Pons (tissue), 1 donor: ENCODE data around the gene NECAB3.
A peak's percentile ranks its signal among the peaks of the same experiment; 100 is the strongest.

Source experiments
- DNase-seq: peaks from one replicate; pipeline ENCODE4 v3.0.0-alpha.2; 2016; ENCODE audit warnings: low spot score

NECAB3 gene

DNA sequence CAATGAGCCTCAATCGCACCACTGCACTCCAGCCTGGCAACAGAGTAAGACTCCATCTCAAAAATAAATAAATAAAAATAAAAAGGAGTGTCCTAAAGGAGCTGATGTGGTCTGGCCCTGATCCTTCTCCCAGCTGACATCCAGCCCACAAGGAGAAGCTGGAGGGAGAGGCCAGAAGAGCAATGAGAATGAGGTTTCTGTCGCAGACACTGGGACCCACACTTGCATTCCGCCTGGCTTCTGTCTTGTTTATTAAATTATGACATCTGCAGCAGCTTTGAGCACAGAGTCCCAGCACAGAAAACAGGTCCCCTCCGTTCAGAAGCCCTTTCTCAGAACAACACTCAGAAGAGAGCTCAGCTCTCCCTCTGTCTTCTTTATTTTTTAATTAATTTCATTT lies 22.2 kb upstream of the NECAB3 start:
- DNase-seq = no peak

DNA sequence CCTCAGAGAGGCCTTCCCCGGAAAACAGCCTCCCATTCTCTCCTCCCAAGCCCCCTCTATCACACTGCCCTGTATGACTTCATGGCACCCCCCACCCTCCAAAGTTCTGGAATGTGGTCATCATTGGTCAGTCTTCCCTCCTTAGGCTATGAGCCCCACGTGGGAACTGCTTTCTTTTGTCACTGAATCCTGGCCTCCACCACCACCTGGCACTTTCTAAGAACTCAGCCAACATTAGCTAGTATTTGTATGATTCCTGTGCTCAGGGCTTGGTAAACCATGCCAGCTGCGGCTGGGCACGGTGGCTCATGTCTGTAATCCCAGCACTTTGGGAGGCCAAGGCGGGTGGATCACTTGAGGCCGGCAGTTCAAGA lies 20.4 kb upstream of the NECAB3 start:
- no peak for DNase-seq

DNA sequence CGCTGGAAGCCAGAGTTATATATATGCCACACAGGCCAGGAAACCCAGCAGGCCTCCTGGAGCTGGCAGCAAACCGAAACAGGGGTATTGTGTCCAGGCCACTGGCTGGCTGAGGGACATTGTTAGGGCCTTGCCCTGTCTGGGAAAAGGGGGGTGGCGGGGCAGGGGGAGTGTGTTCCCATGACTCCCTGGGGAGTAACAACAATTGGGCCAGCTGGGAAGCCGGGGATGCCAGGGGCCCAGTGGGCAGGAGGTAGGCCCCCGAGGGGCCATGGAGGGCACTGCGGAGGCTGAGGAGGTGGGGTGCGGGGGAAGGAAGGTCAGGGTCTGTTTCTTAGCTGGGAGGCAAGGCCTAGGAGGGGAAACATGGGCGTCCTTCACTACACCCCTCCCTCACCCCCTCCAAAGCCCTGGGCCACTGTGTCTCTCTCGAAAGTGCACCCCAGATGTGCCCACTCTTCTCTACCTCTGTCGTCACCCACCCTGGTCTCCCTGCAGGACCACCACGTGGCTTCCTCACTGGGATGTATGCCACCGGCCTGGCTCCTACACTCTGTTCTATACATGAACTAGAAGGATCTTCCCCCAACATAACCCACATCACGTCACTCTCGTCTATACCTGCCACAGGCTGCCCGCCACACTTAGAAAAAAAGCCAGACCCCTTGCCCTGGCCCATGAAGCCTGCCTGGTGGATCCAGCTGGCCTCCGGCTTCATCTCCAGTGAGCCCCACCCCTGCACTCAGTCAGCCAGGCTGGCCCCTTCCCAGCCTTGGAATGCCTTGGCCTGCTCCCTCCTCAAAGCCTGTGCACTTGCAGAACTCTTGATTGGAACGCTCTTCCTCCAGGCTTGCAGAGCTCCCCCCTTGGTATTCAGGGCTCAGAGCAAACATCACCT lies 19.8 kb upstream of the NECAB3 start:
- DNase-seq = peak; percentile 85

DNA sequence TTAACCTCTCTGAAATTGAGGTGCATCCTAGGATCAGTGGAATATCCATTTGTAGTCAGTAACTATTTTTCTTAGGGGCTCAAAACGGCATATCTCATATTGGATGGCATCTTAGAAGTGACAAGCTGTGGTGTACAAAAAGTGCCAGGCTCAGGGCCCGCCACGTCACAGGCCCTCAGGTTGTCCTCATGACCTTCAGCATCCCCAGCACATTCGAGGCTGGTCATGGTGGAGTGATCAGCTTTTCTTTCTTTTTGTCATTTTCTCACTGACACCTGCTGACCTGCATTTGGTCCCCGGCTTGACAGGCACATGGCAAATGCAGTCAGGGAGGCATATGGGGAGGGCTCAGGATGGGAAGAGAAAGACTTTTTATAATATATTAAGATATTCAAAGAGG lies 19.1 kb upstream of the NECAB3 start:
- DNase-seq = no peak

DNA sequence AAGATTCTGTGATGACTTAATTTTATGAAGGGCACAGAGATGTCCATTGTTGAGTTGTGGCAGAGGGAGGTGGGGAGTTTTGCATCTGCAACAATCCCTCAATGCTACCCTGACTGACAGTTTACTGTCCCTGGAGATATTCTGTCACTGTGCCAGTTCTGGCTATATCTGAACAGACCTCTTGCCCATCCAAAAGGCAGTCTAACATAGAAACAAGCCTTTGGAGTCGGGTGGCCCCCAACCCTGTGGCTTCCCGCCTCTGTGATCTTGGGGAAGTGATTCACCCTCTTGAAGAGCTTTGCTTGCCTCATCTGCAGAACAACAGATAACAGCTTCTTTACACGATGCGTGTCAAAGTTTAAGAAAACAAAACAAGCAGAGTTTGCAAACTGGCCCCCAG lies 15.7 kb upstream of the NECAB3 start:
- DNase-seq = peak; percentile 87

DNA sequence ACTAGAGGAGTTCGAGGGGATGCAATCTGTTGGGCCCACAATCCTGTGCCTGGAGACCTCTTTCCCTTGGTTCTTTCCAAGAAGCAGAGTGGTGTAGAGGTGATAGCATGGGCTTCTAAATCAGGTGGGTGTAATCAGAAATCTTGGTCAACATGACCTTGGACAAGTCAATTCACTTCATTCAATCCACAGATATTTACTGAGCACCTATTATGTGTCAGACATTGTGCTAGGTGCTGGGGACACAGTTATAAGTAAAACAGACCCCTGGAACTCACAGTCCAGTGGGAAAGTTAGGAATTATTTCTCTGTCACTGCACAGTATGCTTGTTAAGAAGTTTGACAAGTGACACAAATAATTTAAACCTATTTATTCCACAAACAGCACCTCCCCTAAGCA lies 15.3 kb upstream of the NECAB3 start:
- no peak for DNase-seq

DNA sequence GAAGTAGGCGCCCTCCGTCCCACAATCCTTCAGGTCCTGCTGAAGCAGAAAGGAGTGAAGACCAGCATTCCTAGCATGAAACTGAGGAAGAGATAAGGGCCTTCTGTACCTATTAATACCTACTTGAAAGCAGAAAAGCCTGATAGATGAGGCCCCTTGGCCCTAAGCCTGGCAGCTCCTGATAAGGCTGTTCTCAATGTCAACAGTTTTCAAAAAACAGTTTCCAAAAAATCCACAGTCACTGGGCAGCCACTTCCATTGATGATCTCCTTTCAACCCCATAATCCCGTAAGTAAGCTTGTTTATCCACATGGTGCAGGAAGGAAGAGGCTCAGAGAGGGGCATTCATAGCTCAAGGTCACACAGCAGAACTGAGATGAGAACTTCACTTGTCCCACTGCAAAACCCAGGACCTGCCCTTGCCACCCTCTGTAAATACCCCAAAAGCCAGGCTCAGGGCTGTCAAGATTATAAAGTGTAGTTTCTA lies 14.8 kb upstream of the NECAB3 start:
- no peak for DNase-seq

DNA sequence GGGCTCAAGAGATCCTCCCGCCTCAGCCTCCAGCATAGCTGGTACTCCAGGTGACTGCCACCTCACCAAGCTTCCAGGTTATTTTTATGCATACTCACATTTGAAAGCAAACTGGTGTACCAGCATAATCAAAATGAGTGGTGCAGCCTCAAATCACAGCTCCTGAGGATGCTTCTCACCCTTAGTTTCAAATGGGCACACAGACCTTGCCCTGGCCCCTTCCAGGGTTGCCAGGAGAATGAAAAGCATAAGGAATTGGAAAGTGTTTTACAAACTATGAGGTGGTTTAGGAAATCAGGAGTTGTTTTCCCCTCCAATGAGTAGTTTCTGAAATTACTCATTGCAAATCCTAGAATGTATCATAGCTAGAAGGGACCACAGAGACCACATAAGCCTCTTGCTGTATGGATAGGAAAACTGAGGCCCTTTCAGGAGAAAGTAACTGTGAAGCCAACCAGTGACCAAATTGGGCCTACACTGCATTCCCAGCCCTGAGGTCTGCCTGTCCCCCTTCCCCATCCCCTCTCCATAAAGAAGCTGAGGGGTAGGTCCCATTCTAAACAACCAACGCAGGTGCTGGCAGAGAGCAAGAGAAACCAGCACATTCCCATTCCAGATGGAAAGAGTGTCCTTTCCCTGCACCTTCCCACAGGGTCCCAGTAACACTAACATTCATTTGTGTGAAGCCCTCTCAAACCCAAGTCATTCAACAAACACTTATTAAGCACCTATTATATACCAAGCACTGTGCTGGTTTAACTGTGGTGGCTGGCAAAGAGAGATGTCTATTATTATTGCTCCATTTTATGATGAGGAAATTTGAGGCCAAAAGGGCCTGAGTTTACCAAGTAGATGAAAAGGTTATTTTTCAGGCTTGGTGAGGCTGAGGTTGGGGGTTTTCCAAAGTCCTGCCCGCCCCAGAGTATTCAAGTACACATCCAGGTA lies 14.0 kb upstream of the NECAB3 start:
- DNase-seq = no peak

DNA sequence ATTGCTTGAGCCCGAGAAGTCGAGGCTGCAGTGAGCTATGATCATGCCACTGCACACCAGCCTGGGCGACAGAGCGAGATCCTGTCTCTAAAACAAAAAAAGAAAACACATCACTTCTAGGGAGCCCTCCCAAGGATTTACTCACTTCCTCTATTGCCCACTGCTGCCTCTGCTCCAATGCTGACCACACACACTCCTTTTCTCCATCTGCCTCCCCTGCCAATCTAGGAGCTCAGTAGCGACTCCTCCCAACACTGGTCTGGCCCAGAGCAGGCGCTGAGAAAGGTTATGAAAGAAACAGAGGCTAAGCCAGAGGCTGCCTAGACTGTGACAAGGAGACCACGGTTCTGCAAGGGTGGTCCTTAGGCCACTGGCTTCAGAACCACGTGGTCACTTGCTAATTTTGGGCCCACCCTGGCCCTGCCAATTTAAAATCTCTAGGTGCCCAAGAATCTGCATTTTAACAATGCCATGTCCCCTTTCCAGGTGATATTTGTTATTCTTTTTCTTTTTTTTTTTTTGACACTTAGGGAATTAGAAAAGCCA lies 13.2 kb upstream of the NECAB3 start:
- no peak for DNase-seq

DNA sequence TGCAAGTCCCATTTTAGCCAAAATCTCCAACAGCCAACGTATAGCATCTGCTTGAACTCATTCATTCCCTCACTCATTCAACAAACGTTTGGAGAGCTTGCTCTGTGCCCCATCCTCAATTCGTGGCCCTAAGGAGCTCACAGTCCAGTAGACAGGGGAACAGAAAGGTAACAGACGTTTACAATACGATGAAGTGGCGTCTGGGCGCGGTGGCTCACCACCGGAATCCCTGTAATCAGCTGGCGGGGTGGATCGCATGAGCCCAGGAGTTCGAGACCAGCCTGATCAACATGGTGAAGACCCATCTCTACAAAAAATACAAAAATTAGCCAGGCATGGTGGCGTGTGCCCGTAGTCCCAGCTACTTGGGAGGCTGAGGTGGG lies 12.7 kb upstream of the NECAB3 start:
- DNase-seq = no peak

DNA sequence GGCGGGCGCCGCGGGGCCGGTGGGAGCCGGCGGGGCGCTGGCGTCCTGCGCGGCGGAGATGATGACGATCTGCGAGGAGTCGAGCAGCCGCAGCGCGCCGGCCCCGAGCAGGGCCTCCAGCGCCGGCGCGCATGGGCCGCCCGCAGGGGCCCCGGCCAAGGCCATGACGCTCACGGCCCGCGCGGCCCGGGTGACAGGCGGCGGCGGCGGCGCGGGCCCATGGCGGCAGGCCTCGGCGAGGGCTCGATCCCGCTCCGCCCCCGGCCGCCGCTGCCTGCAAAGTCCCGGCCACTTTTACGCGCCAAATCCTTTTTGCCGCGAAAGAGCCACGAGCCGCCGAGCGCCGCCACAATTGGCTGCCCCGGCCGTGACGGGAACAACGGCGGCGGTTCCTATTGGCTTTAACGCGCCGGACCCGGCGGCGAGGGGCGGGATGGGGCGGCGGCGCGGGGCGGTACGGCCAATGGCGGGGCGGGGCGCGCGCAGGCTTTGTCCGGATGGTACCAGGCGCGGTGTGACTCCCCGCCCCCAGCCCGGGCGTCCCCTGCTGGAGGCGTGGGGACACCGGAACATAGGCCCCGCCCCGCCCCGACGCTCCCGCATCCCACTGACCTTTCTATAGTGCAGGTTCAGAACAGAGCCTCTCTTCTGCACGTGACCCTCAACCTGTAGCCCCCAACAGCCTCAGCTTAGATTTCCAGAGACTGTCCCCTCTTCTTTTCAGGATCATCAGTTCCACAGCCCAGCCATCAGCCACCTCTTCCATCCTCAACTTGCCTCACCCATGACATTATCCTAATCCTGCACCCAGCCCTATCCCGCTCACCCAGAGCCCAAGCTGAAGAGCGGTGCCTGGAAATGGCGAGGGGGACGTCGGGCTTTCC lies 12.1 kb upstream of the NECAB3 start, which contains the start of gene E2F1:
TSS of gene E2F1 (minus strand) at position 286 of the 884 bp plus-strand sequence. CDS start at position 165, 121 bp downstream.
- peak; percentile 89 for DNase-seq

DNA sequence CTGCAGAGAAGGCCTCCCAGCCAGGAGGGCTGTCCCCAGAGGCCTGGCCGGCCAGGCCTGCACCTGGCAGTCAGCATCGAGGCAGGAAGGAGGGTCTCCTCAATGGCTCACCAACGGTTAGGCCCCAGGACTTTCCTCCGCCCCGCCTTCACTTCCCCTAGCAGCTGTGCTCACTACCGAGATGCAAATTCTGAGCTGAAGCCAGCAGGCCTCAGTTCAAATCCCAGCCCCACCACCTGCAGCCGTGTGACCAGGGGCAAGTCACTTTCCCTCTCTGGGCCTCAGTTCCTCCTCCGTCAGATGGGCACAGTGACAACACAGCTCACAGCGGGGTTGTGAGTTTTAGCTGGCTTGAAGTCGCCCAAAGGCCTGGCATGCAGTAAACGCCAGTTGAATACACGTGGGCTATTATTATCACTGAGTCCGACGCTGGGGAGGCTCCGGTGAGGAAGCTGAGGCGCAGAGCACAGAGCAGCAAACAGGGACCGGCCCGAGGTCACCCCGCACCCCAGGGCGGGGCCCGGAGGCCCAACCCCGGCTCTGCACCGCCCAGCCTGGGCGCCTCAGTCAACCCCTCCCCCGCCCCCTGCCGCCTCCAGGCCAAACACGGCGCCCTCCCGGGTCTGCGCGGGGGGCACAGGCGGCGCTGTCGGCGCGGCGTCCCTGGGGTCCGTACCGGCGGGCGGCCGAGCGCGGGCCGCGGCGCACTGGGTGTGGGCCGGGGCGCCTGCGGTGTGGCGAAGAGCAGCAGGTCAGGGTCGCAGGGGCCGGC lies 11.3 kb upstream of the NECAB3 start:
- no peak for DNase-seq

DNA sequence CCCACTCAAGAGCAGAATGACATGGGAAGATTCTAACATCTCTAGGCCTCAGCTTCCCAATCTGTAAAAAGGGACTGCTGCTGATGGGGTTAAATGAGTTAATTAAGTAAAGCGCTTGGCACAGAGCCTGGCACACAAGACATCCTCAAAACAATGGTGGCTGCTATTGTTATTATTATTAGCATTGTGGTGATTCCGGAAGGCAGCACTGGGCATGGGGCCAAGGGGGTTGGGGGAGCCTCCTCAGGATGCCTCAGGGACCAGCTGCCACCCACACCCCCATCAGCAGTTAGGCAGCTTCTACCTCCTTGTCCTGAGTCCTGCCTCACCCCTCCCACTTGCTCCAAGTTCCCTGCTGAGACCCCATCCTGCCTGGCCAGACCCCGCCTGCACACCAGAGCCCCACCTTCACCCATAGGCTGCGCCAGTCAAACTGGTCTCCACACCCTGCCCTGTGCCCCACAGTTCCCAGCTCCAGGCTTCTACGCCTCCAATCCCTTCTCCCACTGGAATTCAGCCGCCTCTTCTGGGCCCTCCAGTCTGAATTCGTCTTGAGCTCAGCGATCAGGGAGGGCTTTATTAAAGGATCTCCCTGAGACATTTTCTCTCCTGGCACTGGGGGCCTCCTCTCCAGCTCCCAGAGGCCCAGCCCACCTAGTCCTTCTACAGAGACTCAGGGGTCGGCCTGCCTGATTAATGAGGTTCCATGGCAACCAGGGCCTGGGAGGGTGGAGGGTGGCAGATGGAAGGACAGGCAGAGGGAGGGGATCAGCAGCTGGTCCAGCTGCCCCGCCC lies 10.5 kb upstream of the NECAB3 start:
- DNase-seq = no peak

DNA sequence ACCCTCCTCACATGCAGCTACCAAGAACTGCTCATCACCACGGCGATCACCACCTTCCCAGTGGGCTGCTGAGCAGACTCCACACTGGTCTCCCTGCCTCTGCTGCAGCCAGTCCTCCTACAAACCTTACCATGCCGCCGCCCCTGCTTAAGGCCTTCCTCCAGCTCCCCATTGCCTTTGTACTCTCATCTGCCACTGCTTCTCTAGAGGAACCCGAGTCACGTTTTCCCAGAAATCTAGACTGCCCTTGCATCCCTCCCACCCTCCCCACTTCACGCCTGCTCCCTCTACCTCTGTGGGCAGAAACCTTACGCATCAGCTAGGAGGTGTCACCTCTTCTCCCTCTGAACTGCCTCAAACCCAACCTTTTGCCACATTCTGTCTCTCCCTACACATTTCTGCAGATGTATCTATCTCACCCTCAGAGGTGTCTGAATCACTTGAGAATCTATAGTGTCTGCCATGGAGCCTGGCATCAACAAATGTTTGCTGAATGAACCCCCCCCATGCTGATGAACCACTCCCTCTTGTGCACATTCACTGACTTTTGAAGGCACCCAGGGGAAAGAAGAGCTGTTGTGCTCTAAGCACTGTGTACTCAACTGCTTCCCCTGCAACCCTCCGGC lies 7.6 kb upstream of the NECAB3 start:
- DNase-seq = no peak

DNA sequence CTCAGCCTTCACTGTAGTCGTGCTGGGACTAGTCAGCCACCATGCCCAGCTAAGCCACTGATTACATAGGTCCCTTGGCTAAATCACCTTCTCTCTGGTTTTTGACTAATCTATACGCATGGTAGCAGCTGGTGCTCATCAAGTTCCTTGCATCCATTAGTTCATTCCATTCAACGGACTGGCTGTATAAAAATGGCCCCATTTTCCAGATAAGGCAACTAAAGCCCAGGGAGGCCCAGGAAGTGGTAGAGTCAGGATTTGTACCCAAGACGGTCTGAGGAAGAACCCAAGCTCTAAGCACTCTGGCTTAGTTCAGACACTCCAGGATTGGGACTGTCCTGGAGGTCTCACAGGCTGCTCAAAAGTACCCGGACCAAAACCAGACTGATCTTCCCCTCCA lies 7.1 kb upstream of the NECAB3 start:
- no peak for DNase-seq

DNA sequence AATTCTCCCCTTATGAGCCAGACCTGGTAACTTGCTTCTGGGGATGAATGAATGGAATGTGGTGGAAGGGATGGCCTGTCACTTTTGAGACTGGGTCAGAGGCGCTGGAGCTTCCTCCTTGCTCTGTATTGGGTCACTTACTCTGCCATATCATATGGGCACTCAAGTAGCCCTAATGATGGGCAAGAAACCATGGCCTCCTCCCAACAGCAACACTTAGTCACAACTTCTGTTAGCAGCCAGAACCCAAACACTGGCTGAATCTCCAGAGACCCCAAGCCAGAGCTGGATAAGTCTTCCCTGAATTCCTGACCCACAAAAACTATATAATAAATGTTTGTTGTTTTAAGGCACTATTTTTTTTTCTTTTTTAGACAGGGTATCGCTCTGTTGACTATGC lies 6.5 kb upstream of the NECAB3 start:
- DNase-seq = no peak

DNA sequence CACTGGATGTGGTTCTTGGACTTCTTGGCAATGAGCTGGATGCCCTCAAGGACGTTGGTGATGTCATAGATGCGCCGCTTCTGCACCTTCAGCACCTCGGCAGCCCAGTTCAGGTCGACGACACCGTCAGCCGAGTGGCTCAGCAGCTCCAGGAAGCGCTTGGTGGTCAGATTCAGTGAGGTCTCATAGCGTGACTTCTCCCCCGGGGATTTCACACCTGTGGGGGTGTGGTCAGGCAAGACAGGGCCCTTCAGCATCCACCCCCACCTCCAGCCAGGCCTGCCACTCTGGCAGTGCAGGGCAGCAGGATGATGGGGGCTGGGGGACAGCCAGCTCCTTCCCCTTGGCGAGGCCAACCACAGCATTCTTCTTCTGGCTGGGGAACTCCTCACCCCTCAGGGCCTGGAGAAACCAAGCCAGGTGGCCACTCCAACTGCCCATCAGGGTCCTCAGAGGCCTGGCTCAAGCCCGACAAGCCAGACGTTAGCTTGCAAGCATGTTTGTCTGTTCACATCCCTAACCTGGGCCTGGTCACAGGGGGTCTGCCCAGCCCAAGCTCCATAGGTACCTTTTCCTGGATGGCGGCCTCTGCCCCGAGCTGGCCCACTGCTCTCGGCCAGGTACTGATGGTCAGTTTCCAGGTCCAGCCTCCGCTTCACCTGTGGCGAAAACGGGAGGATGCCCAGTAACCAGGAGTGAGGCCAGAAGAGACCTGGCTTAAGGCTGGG lies 5.7 kb upstream of the NECAB3 start:
- no peak for DNase-seq

DNA sequence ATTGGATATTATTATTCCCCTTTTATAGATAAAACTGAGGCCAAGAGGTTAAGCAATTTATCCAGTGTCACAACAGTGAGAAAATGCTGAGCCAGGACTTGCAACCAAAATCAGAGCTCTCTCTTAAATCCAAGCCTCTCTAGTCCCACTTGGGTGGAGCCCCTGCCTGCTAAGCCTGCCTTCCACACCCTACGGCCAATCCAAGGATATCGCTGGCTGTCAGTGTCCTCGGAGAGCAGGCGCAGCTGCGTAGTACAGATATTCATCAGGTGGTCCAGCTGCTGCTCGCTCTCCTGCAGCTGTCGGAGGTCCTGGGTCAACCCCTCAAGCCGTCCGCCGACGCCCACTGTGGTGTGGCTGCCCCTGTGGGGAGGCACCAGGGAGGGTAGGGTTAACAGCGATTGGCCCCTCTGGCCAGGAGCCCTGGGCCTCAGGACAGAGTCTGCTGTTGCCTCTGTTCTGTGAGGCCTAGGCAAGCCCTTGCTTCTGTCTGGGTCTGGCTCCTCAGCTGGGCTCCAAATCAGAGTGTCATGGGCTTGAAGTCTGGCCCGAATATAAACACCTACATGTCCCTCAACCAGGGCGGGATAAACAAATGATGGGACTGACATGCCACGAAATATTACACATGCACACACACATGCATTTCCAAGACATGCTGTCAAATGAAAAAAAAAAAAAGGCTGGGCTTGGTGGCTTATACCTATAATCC lies 3.9 kb upstream of the NECAB3 start:
- DNase-seq = no peak
